DND-41 (cell line): ENCODE data around the gene CKAP4.
A peak's percentile ranks its signal among the peaks of the same experiment; 100 is the strongest.

Experiments used
- ATAC-seq: fragments of 200-7000 bp; cut with Tn5 transposase; 3 replicates; pipeline ENCODE4 v1.9.1; 2021; ENCODE audit warnings: low read depth; ENCODE audit not compliant: insufficient read depth
- DNase-seq: peaks from one replicate; pipeline ENCODE4 v3.0.0-alpha.2; 2020
- H2AFZ ChIP-seq: 2 replicates; pipeline ENCODE4 v1.6.0; 2012; ENCODE audit warnings: low read depth, low read length
- H3K27ac ChIP-seq: 2 replicates; pipeline ENCODE4 v1.5.1; 2012; ENCODE audit warnings: low read length, inconsistent platforms
- H3K27me3 ChIP-seq: fragments of 200-600 bp; sonication (generic); 2 replicates; pipeline ENCODE4 v1.6.0; 2012; ENCODE audit warnings: low read length, mild to moderate bottlenecking, inconsistent platforms; ENCODE audit not compliant: insufficient read depth, poor library complexity
- H3K36me3 ChIP-seq: 2 replicates; pipeline ENCODE4 v1.5.1; 2012; ENCODE audit warnings: low read length, inconsistent platforms; ENCODE audit not compliant: insufficient read depth
- H3K4me1 ChIP-seq: 2 replicates; pipeline ENCODE4 v1.5.1; 2012; ENCODE audit warnings: mild to moderate bottlenecking, low read length; ENCODE audit not compliant: insufficient read depth
- H3K4me2 ChIP-seq: 2 replicates; pipeline ENCODE4 v1.6.0; 2012; ENCODE audit warnings: mild to moderate bottlenecking, moderate library complexity, low read length, inconsistent platforms; ENCODE audit not compliant: insufficient read depth
- H3K4me3 ChIP-seq, 2 experiments: fragments of 200-600 bp in 1 of 2; shearing (Covaris generic) in 1 of 2; 2 replicates each; pipeline ENCODE4 v1.5.1; 2012 to 2016; ENCODE audit warnings: inconsistent platforms in 2 of 2, low read length in 2 of 2, mild to moderate bottlenecking in 2 of 2, low read depth in 1 of 2, moderate library complexity in 1 of 2
- H3K79me2 ChIP-seq: 2 replicates; pipeline ENCODE4 v1.6.0; 2012; ENCODE audit warnings: low read length, inconsistent platforms; ENCODE audit not compliant: insufficient read depth
- H3K9ac ChIP-seq: 2 replicates; pipeline ENCODE4 v1.6.0; 2012; ENCODE audit warnings: low read depth, mild to moderate bottlenecking, inconsistent platforms, low read length, moderate library complexity
- H3K9me3 ChIP-seq: 2 replicates; pipeline ENCODE4 v1.5.1; 2012; ENCODE audit warnings: low read length, moderate library complexity, mild to moderate bottlenecking, inconsistent platforms; ENCODE audit not compliant: insufficient read depth, severe bottlenecking
- H4K20me1 ChIP-seq: 2 replicates; pipeline ENCODE4 v1.6.0; 2012; ENCODE audit warnings: low read length; ENCODE audit not compliant: insufficient read depth
- CTCF ChIP-seq: IDR thresholded peaks from 2 replicates; pipeline ENCODE4 v1.5.1; 2012; ENCODE audit warnings: borderline replicate concordance, low read length, moderate library complexity, mild to moderate bottlenecking; ENCODE audit not compliant: poor library complexity, severe bottlenecking; ENCODE audit errors: extremely low read depth
- EZH2 ChIP-seq: IDR thresholded peaks from 3 replicates; pipeline ENCODE4 v1.6.1; 2012; ENCODE audit warnings: borderline replicate concordance, low read depth, mild to moderate bottlenecking, moderate library complexity, low read length, inconsistent platforms; ENCODE audit not compliant: severe bottlenecking

The CKAP4 gene

DNA sequence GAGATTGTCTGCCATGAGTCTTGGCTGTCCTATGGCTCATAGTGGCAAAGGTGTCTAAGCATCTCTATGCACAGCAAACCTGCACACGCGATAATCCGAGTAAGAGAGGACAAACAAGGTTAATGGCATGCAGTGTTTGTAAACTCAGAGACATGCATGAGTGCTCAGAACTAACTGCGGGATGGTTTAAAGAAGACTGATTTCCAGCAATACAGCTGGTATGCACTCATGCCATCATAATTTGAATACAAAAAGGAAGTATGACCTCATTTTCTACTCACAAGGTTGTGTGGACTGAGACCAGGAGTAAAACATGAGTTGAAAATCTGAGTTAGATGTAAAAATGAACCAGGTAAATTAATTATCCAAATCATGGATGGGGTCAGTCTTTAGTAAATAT, 38.2 kb upstream of the CKAP4 start:
- H3K36me3 ChIP-seq, result no peaks in the 10 kb centered on the region
- H3K4me3 ChIP-seq, result no peak overlapping the region
- H4K20me1 ChIP-seq, result no peaks in the 10 kb centered on the region
- no peak overlapping the region for H3K9ac ChIP-seq
- H2AFZ ChIP-seq, result no peak overlapping the region
- H3K79me2 ChIP-seq, result no peaks in the 10 kb centered on the region
- no peak overlapping the region for H3K27ac ChIP-seq
- no peaks in the 10 kb centered on the region for H3K4me1 ChIP-seq
- no peak overlapping the region for H3K4me2 ChIP-seq
- DNase-seq, result no peak
- no peak for ATAC-seq
- H3K27me3 ChIP-seq, result peaks cover 11% of the 10 kb centered on the region
- H3K9me3 ChIP-seq, result peaks cover 6% of the 10 kb centered on the region
- TF ChIP-seq CTCF, result no peak
- TF ChIP-seq EZH2, result no peak

DNA sequence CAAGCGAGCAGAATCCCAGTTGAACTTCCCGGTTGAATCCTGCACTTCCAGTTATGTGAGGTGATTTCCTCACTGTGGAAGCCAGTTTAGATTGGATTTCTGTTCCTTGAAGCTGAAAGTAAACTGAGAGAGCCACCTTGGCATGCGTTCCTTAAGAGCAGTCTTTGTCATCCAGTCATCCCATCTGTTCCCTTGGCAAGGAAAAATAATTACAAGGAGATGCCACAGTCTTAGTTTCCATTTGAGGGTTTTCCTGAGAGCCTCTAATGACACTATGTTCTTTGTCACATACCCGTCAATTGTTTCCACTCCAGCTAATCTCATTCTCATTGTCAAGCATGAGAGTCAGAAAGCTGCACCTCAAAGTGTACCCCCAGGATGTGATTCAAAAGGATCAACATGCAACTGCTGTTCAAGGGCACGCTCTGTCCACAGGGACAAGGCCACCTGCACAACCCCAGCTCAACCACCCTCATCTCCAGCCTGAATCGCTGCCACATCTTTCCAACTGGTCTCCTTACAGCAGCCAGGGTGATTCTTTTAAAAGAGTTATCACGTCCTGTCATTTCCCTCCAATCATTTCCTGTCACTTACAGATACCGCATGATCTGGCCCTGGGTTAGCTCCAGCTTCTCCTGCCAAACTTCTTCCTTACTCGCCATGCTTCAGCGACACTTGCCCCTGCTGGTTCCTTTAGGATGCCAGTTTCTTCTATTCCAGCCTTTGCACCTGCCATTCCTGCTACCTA, 36.7 kb upstream of the CKAP4 start:
- peaks cover 11% of the 10 kb centered on the region for H3K27me3 ChIP-seq
- ATAC-seq (0 out of 3 replicates have a peak, but pooled peaks have one; percentile 24), DNase-seq (no peak)
- H3K79me2 ChIP-seq, result no peaks in the 10 kb centered on the region
- no peaks in the 10 kb centered on the region for H3K4me1 ChIP-seq
- no peak overlapping the region for H3K9ac ChIP-seq
- no peaks in the 10 kb centered on the region for H3K36me3 ChIP-seq
- no peaks in the 10 kb centered on the region for H4K20me1 ChIP-seq
- no peak overlapping the region for H3K27ac ChIP-seq
- TF ChIP-seq EZH2, result no peak
- no peak for TF ChIP-seq CTCF
- no peak overlapping the region for H2AFZ ChIP-seq
- H3K9me3 ChIP-seq, result peaks cover 6% of the 10 kb centered on the region
- H3K4me3 ChIP-seq, result no peak overlapping the region
- no peak overlapping the region for H3K4me2 ChIP-seq

DNA sequence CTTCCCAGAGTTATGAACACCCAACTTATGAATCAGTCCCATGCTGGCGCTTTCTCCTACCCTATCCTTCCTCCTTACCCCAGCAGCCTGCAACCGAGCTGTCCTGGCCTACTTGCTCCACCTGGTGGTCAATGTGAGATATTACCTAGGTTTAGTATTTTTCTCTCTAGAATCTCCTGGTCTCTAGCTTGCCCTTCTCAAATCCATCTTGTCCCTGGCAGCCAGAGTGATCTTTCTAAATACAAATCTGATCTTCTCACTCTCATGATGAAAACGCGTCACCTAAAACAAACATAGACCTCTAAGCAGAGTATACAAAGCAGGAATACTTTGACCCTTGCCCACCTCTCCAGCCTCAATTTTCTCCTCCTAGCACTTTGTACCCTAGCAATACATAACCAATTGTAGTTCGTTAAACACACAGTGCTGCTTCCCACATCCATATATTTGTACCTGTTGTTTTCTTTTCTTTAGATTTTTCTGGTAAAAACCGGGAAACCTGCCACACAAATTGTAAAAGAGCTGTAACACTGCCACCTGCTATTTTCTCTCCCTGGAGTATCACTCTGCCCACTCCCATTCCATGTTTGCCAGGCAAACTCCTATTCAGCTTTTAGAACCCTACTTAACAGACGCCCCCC, 34.8 kb upstream of the CKAP4 start:
- ATAC-seq (peak; percentile 39; the same call in 2 of the 3 replicates), DNase-seq (peak; percentile 18)
- Histone ChIP-seq H4K20me1 (no peaks in the 10 kb centered on the region), H3K4me1 (no peaks in the 10 kb centered on the region), H3K9ac (no peak overlapping the region), H3K27me3 (peaks cover 11% of the 10 kb centered on the region), H3K36me3 (no peaks in the 10 kb centered on the region), H2AFZ (no peak overlapping the region), H3K4me3 (no peak overlapping the region), H3K79me2 (no peaks in the 10 kb centered on the region), H3K27ac (no peak overlapping the region), H3K9me3 (peaks cover 6% of the 10 kb centered on the region), H3K4me2 (no peak overlapping the region)
- peak; percentile 67 for TF ChIP-seq CTCF
- TF ChIP-seq EZH2, result no peak
